ENCODE data around the gene NPB.

The NPB gene

DNA sequence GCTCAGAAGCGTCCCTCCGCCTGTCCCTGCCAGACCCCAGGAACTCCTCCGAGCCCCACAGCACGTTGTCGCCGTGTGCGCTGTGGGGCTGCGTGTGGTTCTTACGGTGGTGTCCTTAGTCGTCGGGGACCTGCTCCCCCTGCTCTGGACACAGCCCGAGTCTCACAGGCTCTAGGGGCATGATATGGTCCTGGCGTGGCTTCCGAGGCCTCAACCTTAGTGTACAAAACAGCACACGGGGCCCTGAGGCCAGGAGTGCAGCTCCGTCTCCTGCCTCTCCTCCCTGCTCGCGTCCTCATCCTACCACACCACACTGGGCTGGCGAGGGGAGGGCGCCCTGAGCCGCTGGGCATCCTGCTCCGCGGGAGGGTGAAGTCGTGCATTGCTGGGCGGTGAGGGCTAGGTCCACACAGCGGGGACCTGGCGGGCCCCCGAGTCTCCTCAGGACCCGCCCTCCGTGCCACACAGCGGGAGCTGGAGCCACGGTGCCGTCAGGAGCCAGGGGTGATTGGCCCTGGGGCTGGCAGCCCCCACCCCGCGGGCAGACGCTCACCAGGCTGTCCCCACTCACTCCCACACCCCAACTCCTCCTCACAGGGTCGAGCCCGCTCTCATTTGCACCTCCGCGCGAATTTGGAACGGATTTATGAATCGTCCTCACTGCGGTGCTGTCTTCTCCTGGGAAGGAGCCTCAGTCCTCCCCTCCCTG is 26.7 kb downstream of the NPB start:
- POLR2A ChIA-PET, result interaction anchor here (1.4 to 1.7 kb wide), 3 partner anchors 39 to 226 kb away, joined by 3 to 5 read pairs (median 5); partner anchors contain the start of gene MRPL12
- Histone ChIP-seq H3K9me3 (ENCODE audit: control insufficient read depth, insufficient read depth, low read depth, low read length) (no peaks in the 10 kb centered on the region), H3K36me3 (ENCODE audit: control insufficient read depth in 2 of 2, insufficient read depth in 1 of 2, low read length in 2 of 2) (no peaks in the 10 kb centered on the region), H3K27ac (ENCODE audit: extremely low read depth, low read depth, low read length) (peak overlapping the region; percentile 75; the same call in 1 of the 2 replicates), H3K4me3 (ENCODE audit: low read depth, low read length) (no peak overlapping the region), H3K4me1 (ENCODE audit: control insufficient read depth, insufficient read depth, low read length) (peaks cover 3% of the 10 kb centered on the region; the same call in 1 of the 2 replicates)
- CTCF ChIA-PET, result interaction anchor here (0.7 to 1.8 kb wide), 7 partner anchors 15 to 1792 kb away, joined by 3 to 12 read pairs (median 4); partner anchors contain the start of gene NOTUM
- peak; percentile 83 for TF ChIP-seq ZNF600 (tag by site-specific recombination; IDR thresholded peaks at IDR 0.05)
- peak; percentile 86 for TF ChIP-seq ZIC2 (tag by site-specific recombination; IDR thresholded peaks at IDR 0.05)
- TF ChIP-seq ZNF148 (tag by site-specific recombination; IDR thresholded peaks at IDR 0.05; ENCODE audit: borderline replicate concordance), result no peak
- no peak for TF ChIP-seq ZNF174 (tag by site-specific recombination; IDR thresholded peaks at IDR 0.05)
- TF ChIP-seq, protein P1, sequence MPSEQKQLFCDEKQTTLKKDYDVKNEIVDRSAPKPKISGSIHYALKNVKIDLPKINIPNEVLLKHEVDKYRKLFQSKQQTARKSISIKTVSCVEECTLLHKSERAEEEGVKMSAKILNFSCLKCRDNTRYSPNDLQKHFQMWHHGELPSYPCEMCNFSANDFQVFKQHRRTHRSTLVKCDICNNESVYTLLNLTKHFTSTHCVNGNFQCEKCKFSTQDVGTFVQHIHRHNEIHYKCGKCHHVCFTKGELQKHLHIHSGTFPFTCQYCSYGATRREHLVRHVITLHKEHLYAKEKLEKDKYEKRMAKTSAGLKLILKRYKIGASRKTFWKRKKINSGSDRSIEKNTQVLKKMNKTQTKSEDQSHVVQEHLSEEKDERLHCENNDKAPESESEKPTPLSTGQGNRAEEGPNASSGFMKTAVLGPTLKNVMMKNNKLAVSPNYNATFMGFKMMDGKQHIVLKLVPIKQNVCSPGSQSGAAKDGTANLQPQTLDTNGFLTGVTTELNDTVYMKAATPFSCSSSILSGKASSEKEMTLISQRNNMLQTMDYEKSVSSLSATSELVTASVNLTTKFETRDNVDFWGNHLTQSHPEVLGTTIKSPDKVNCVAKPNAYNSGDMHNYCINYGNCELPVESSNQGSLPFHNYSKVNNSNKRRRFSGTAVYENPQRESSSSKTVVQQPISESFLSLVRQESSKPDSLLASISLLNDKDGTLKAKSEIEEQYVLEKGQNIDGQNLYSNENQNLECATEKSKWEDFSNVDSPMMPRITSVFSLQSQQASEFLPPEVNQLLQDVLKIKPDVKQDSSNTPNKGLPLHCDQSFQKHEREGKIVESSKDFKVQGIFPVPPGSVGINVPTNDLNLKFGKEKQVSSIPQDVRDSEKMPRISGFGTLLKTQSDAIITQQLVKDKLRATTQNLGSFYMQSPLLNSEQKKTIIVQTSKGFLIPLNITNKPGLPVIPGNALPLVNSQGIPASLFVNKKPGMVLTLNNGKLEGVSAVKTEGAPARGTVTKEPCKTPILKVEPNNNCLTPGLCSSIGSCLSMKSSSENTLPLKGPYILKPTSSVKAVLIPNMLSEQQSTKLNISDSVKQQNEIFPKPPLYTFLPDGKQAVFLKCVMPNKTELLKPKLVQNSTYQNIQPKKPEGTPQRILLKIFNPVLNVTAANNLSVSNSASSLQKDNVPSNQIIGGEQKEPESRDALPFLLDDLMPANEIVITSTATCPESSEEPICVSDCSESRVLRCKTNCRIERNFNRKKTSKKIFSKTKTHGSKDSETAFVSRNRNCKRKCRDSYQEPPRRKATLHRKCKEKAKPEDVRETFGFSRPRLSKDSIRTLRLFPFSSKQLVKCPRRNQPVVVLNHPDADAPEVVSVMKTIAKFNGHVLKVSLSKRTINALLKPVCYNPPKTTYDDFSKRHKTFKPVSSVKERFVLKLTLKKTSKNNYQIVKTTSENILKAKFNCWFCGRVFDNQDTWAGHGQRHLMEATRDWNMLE (tag by site-specific recombination; conservative IDR thresholded peaks at IDR 0.05; ENCODE audit: low read depth), result no peak
- TF ChIP-seq ZFP69B (tag by site-specific recombination; IDR thresholded peaks at IDR 0.05), result no peak
- TF ChIP-seq KLF1 (tag by site-specific recombination; IDR thresholded peaks at IDR 0.05), result no peak
- no peak for TF ChIP-seq ZBTB48 (tag by site-specific recombination; IDR thresholded peaks at IDR 0.05)
- TF ChIP-seq ZNF324 (tag by site-specific recombination; IDR thresholded peaks at IDR 0.05), result no peak
- TF ChIP-seq ZBTB7A (tag by site-specific recombination; IDR thresholded peaks at IDR 0.05; ENCODE audit: low read depth), result no peak
- TF ChIP-seq, protein P2, sequence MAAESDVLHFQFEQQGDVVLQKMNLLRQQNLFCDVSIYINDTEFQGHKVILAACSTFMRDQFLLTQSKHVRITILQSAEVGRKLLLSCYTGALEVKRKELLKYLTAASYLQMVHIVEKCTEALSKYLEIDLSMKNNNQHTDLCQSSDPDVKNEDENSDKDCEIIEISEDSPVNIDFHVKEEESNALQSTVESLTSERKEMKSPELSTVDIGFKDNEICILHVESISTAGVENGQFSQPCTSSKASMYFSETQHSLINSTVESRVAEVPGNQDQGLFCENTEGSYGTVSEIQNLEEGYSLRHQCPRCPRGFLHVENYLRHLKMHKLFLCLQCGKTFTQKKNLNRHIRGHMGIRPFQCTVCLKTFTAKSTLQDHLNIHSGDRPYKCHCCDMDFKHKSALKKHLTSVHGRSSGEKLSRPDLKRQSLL (tag by site-specific recombination; IDR thresholded peaks at IDR 0.05), result peak; percentile 57; the same call in 1 of the 2 replicates
- TF ChIP-seq, protein P3, sequence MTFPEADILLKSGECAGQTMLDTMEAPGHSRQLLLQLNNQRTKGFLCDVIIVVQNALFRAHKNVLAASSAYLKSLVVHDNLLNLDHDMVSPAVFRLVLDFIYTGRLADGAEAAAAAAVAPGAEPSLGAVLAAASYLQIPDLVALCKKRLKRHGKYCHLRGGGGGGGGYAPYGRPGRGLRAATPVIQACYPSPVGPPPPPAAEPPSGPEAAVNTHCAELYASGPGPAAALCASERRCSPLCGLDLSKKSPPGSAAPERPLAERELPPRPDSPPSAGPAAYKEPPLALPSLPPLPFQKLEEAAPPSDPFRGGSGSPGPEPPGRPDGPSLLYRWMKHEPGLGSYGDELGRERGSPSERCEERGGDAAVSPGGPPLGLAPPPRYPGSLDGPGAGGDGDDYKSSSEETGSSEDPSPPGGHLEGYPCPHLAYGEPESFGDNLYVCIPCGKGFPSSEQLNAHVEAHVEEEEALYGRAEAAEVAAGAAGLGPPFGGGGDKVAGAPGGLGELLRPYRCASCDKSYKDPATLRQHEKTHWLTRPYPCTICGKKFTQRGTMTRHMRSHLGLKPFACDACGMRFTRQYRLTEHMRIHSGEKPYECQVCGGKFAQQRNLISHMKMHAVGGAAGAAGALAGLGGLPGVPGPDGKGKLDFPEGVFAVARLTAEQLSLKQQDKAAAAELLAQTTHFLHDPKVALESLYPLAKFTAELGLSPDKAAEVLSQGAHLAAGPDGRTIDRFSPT (tag by site-specific recombination; IDR thresholded peaks at IDR 0.05), result peak; percentile 45; the same call in 1 of the 2 replicates
- no peak for TF ChIP-seq ZNF48 (tag by site-specific recombination; IDR thresholded peaks at IDR 0.05)
- no peak for TF ChIP-seq GLI2 (tag by site-specific recombination; IDR thresholded peaks at IDR 0.05; ENCODE audit: borderline replicate concordance, low read depth)
- TF ChIP-seq ZBTB8A (tag by site-specific recombination; IDR thresholded peaks at IDR 0.05), result no peak
- peak; percentile 57 for TF ChIP-seq ZFHX2 (tag by site-specific recombination; conservative IDR thresholded peaks at IDR 0.05)
- peak; percentile 38; the same call in 1 of the 2 replicates for TF ChIP-seq ZNF341 (tag by site-specific recombination; IDR thresholded peaks at IDR 0.05; ENCODE audit: low read depth)
- peak; percentile 46 for TF ChIP-seq EGR2 (tag by site-specific recombination; IDR thresholded peaks at IDR 0.05; ENCODE audit: low read depth)
- 0 out of 2 replicates have a peak, but pooled peaks have one; percentile 86 for TF ChIP-seq ZNF335 (tag by site-specific recombination; conservative IDR thresholded peaks at IDR 0.05)
- TF ChIP-seq ZNF138 (tag by site-specific recombination; IDR thresholded peaks at IDR 0.05; ENCODE audit: borderline replicate concordance), result no peak
- no peak for TF ChIP-seq ZFP3 (tag by site-specific recombination; IDR thresholded peaks at IDR 0.05; ENCODE audit: low read depth)
- TF ChIP-seq PATZ1 (tag by site-specific recombination; IDR thresholded peaks at IDR 0.05), result 0 out of 2 replicates have a peak, but pooled peaks have one; percentile 24
